HepG2 (cell line): Measurements from ENCODE around the gene XG. TPM values are rescaled to one million over a fixed set of nuclear protein-coding genes. Genes with fewer than 3 reads are reported as not detected.

Experiments used
- ATAC-seq: fragments of 200-7000 bp; cut with Tn5 transposase; 3 replicates; pipeline ENCODE4 v1.9.1; 2020; ENCODE audit warnings: mild to moderate bottlenecking, moderate library complexity
- BruUV-seq: library from RNA; stranded (reverse); fragments of 400-500 nt; replicated peaks from 2 replicates; lab custom pipeline; 2021; lab: Mats Ljungman, UMichigan
- CTCF ChIA-PET: fragments of 300-600 bp; formaldehyde crosslinking; extraction: SDS; loops from one replicate; lab custom pipeline; 2021; ENCODE audit warnings: low total read pairs, inconsistent platforms, low intra/inter-chr PET ratio; lab: Yijun Ruan, JAX
- POLR2A ChIA-PET: fragments of 350-600 bp; sonication (Branson Sonifier 250); formaldehyde crosslinking; loops from one replicate; lab custom pipeline; 2020; ENCODE audit warnings: antibody characterized with exemption, inconsistent platforms; lab: Yijun Ruan, JAX
- DNase-seq: peaks from one replicate; pipeline ENCODE4 v3.0.0-alpha.2; 2015; ENCODE audit warnings: low spot score
- FAIRE-seq: peaks from 3 replicates; lab custom pipeline; 2011; peaks lifted over from hg19 to GRCh38; lab: Jason Lieb, UNC
- H2AFZ ChIP-seq: one replicate; pipeline ENCODE4 v1.6.1; 2011; ENCODE audit warnings: low read length, inconsistent platforms
- H3K27ac ChIP-seq: fragments of 300-600 bp; 3 replicates; pipeline ENCODE4 v1.8.0; 2011; ENCODE audit warnings: mixed run types, mild to moderate bottlenecking, mixed read lengths, low read length, inconsistent platforms; ENCODE audit not compliant: insufficient read depth; ENCODE audit errors: extremely low read length
- H3K27me3 ChIP-seq, 2 experiments: fragments of 200-600 bp in 1 of 2; 2 replicates in 1 of 2; 3 replicates in 1 of 2; pipeline versions ENCODE4 v1.6.0 to v1.8.0; 2011; ENCODE audit warnings: low read length in 2 of 2, mild to moderate bottlenecking in 2 of 2, moderate library complexity in 2 of 2, inconsistent platforms in 1 of 2; ENCODE audit not compliant: insufficient read depth in 2 of 2, control insufficient read depth in 1 of 2
- H3K36me3 ChIP-seq, 2 experiments: fragments of 200-600 bp in 1 of 2; replicated peaks in 1 of 2; 2 replicates in 1 of 2; 3 replicates in 1 of 2; pipeline versions ENCODE4 v1.5.1 to v1.8.0; 2011; ENCODE audit warnings: low read length in 2 of 2, inconsistent platforms in 1 of 2; ENCODE audit not compliant: insufficient read depth in 2 of 2, control insufficient read depth in 1 of 2
- H3K4me1 ChIP-seq: 2 replicates; pipeline ENCODE4 v1.5.1; 2012; ENCODE audit warnings: low read length, inconsistent platforms; ENCODE audit not compliant: insufficient read depth
- H3K4me2 ChIP-seq: 2 replicates; pipeline ENCODE4 v1.6.0; 2011; ENCODE audit warnings: low read depth, low read length, inconsistent platforms
- H3K4me3 ChIP-seq, 3 experiments: fragments of 200-600 bp in 1 of 3; sonication (generic), shearing (Covaris generic) in 1 of 3; replicated peaks in 1 of 3; 2 replicates each; pipeline ENCODE4 v1.5.1; 2011 to 2016; ENCODE audit warnings: low read length in 3 of 3, inconsistent platforms in 2 of 3, low read depth in 2 of 3, mild to moderate bottlenecking in 2 of 3, control low read depth in 1 of 3, mixed read lengths in 1 of 3; ENCODE audit not compliant: insufficient read depth in 1 of 3
- H3K79me2 ChIP-seq: one replicate; pipeline ENCODE4 v1.6.1; 2011; ENCODE audit warnings: low read length, inconsistent platforms; ENCODE audit not compliant: insufficient read depth
- H3K9ac ChIP-seq: 2 replicates; pipeline ENCODE4 v1.6.0; 2011; ENCODE audit warnings: mild to moderate bottlenecking, low read depth, low read length, inconsistent platforms; ENCODE audit not compliant: insufficient read depth
- H3K9me3 ChIP-seq: 2 replicates; pipeline ENCODE4 v1.5.1; 2012; ENCODE audit warnings: mild to moderate bottlenecking, low read length
- H4K20me1 ChIP-seq: 2 replicates; pipeline ENCODE4 v1.6.0; 2011; ENCODE audit warnings: inconsistent platforms, mild to moderate bottlenecking, low read length, moderate library complexity; ENCODE audit not compliant: insufficient read depth
- CBX1 ChIP-seq: IDR thresholded peaks from one replicate; pipeline ENCODE4 v1.6.1; 2016; ENCODE audit warnings: antibody characterized with exemption, low read depth
- NR2F2 ChIP-seq: IDR thresholded peaks from 2 replicates; pipeline ENCODE4 v1.6.1; 2012; ENCODE audit warnings: low read depth, inconsistent platforms, borderline replicate concordance
- POLR2AphosphoS5 ChIP-seq: IDR thresholded peaks from 2 replicates; pipeline ENCODE4 v1.6.1; 2012; ENCODE audit warnings: low read depth, low read length
- POLR2G ChIP-seq: fragments of 200-400 bp; formaldehyde crosslinking; IDR thresholded peaks from 2 replicates; pipeline ENCODE4 v1.6.1; 2018; ENCODE audit warnings: mild to moderate bottlenecking, low read depth, low read length, moderate library complexity
- ZNF232 ChIP-seq: sonication (generic); formaldehyde crosslinking; IDR thresholded peaks from 2 replicates; pipeline ENCODE4 v1.4.0; 2020; ENCODE audit warnings: missing genetic modification reagents, borderline replicate concordance
- ZNF331 ChIP-seq: sonication (generic); formaldehyde crosslinking; IDR thresholded peaks from 2 replicates; pipeline ENCODE4 v1.4.0; 2020; ENCODE audit warnings: missing genetic modification reagents
- ZNF569 ChIP-seq: sonication (generic); formaldehyde crosslinking; IDR thresholded peaks from 2 replicates; pipeline ENCODE4 v1.5.0; 2020; ENCODE audit warnings: mild to moderate bottlenecking, missing genetic modification reagents, moderate library complexity, borderline replicate concordance
- ZNF749 ChIP-seq: sonication (generic); formaldehyde crosslinking; IDR thresholded peaks from 2 replicates; pipeline ENCODE4 v1.8.0; 2022; ENCODE audit warnings: mild to moderate bottlenecking, missing genetic modification reagents, moderate library complexity, borderline replicate concordance
- WGBS: methylation state at CpG from one replicate; pipeline ENCODE4 v1.1.6; 2017; ENCODE audit warnings: low lambda C conversion rate; 5-methylcytosine and 5-hydroxymethylcytosine counted together
- in situ Hi-C: cut with HindIII; loops from 2 replicates; pipeline ENCODE4 v1.10.0; 2017; ENCODE audit warnings: low pct_unique_long_range_greater_than_20kb; ENCODE audit not compliant: extremely low pct_ligation_motif_present
- intact Hi-C: fragments of 100-400 bp; cut with micrococcal nuclease; formaldehyde crosslinking; loops from one replicate; pipeline ENCODE4 v1.10.0; 2022; ENCODE audit not compliant: unreplicated experiment
- polyA plus RNA-seq, 8 experiments: library from polyadenylated mRNA; depleted of rRNA in 3 of 8; stranded (reverse) in 7 of 8; unstranded in 1 of 8; fragments of >200 nt; fragmentation: Illumina TruSeq in 4 of 8; extraction: Trizol in 4 of 8; gene quantifications; 2 replicates each; pipeline versions ENCODE4 v1.2.1 to v1.2.3, GENCODE V29; 2011 to 2016; ENCODE audit warnings: low read depth in 4 of 8, missing spikeins in 1 of 8, mixed read lengths in 1 of 8; ENCODE audit not compliant: insufficient read depth in 1 of 8
- total RNA-seq, 5 experiments: library from RNA; depleted of rRNA; stranded (reverse); fragments of >200 nt; fragmentation: Illumina TruSeq; extraction: Trizol; gene quantifications; 2 replicates each; pipeline ENCODE4 v1.2.3, GENCODE V29; 2016; ENCODE audit warnings: low read depth in 1 of 5
- TF ChIP-seq, protein P1 (sequence below): sonication (generic); formaldehyde crosslinking; IDR thresholded peaks from 2 replicates; pipeline ENCODE4 v1.4.0; 2020; ENCODE audit warnings: missing genetic modification reagents
- TF ChIP-seq, protein P2 (sequence below): sonication (generic); formaldehyde crosslinking; IDR thresholded peaks from 2 replicates; pipeline ENCODE4 v1.4.0; 2020; ENCODE audit warnings: mild to moderate bottlenecking, missing genetic modification reagents
- TF ChIP-seq, protein P3 (sequence below): sonication (generic); formaldehyde crosslinking; IDR thresholded peaks from 2 replicates; pipeline ENCODE4 v1.8.1; 2023; ENCODE audit warnings: mild to moderate bottlenecking, inconsistent platforms, moderate library complexity, missing genetic modification reagents, borderline replicate concordance

XG gene
- total and polyA plus RNA-seq, 2 of the 13 experiments (the other 11 are each of a cell fraction or from before 2014, with no cell fraction given): not detected

DNA sequence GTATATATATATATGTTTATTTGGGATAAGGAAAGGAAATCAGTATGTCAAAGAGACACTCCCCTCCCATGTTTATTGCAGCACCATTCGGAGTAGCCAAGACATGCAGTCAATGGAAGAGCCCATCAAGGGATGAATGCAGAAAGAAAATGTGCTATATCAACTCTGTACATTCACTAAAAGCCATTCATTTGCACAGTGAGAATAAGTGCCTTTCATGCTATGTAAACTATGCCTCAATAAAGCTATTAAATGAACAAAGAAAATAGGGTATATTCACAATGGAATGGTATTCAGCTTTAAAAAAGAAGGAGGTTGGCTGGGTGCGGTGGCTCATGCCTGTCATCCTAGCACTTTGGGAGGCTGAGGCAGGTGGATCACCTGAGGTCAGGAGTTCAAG lies 40.4 kb upstream of the XG start:
- TF ChIP-seq ZNF232 (CRISPR knock-in tag): no peak
- no peak for TF ChIP-seq ZNF569
- TF ChIP-seq, protein P1, sequence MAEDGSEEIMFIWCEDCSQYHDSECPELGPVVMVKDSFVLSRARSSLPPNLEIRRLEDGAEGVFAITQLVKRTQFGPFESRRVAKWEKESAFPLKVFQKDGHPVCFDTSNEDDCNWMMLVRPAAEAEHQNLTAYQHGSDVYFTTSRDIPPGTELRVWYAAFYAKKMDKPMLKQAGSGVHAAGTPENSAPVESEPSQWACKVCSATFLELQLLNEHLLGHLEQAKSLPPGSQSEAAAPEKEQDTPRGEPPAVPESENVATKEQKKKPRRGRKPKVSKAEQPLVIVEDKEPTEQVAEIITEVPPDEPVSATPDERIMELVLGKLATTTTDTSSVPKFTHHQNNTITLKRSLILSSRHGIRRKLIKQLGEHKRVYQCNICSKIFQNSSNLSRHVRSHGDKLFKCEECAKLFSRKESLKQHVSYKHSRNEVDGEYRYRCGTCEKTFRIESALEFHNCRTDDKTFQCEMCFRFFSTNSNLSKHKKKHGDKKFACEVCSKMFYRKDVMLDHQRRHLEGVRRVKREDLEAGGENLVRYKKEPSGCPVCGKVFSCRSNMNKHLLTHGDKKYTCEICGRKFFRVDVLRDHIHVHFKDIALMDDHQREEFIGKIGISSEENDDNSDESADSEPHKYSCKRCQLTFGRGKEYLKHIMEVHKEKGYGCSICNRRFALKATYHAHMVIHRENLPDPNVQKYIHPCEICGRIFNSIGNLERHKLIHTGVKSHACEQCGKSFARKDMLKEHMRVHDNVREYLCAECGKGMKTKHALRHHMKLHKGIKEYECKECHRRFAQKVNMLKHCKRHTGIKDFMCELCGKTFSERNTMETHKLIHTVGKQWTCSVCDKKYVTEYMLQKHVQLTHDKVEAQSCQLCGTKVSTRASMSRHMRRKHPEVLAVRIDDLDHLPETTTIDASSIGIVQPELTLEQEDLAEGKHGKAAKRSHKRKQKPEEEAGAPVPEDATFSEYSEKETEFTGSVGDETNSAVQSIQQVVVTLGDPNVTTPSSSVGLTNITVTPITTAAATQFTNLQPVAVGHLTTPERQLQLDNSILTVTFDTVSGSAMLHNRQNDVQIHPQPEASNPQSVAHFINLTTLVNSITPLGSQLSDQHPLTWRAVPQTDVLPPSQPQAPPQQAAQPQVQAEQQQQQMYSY (CRISPR knock-in tag): no peak
- no peak for TF ChIP-seq ZNF331 (CRISPR knock-in tag)
- TF ChIP-seq POLR2AphosphoS5: no peak
- TF ChIP-seq CBX1: no peak
- TF ChIP-seq, protein P2, sequence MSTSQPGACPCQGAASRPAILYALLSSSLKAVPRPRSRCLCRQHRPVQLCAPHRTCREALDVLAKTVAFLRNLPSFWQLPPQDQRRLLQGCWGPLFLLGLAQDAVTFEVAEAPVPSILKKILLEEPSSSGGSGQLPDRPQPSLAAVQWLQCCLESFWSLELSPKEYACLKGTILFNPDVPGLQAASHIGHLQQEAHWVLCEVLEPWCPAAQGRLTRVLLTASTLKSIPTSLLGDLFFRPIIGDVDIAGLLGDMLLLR (CRISPR knock-in tag): no peak
- TF ChIP-seq, protein P3, sequence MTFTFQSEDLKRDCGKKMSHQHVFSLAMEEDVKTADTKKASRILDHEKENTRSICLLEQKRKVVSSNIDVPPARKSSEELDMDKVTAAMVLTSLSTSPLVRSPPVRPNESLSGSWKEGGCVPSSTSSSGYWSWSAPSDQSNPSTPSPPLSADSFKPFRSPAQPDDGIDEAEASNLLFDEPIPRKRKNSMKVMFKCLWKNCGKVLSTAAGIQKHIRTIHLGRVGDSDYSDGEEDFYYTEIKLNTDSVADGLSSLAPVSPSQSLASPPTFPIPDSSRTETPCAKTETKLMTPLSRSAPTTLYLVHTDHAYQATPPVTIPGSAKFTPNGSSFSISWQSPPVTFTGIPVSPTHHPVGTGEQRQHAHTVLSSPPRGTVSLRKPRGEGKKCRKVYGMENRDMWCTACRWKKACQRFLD (CRISPR knock-in tag): no peak
- no peak for TF ChIP-seq ZNF749
- no peak for TF ChIP-seq NR2F2
- TF ChIP-seq POLR2G: no peak
- peaks cover 8 to 29% of the 10 kb centered on the region in 2 experiments for H3K36me3 ChIP-seq
- peaks cover 51% of the 10 kb centered on the region for H3K79me2 ChIP-seq
- H3K4me3 ChIP-seq: no peak overlapping the region
- 98% methylated on average over 2 of the region's 2 CpGs for WGBS
- no peaks in the 10 kb centered on the region for H3K27me3 ChIP-seq
- H4K20me1 ChIP-seq: no peaks in the 10 kb centered on the region; the same call in 1 of the 2 replicates
- intact Hi-C loops: no loop called here
- in situ Hi-C loops: no loop called here
- H3K9ac ChIP-seq: no peak overlapping the region
- peaks cover 32% of the 10 kb centered on the region for H3K4me1 ChIP-seq
- CTCF ChIA-PET: no interaction called here
- no peak for ATAC-seq
- POLR2A ChIA-PET: no interaction called here
- no peak overlapping the region for H3K27ac ChIP-seq
- no peak overlapping the region for H3K4me2 ChIP-seq
- no peak overlapping the region for H2AFZ ChIP-seq
- H3K9me3 ChIP-seq: no peaks in the 10 kb centered on the region
- no peak for FAIRE-seq
- BruUV-seq: no TSS peak
- no peak for DNase-seq
